ENCODE measurements around the gene GARIN5B.

GRCh38 chr19:55402509-55402908 lies 39.4 kb upstream of the GARIN5B start:
- no peak for TF ChIP-seq CTCF (conservative IDR thresholded peaks at IDR 0.05; ENCODE audit: low read depth, low read length)
- no peak for TF ChIP-seq RAD21 (IDR thresholded peaks at IDR 0.05; ENCODE audit: low read length)
- TF ChIP-seq USF2 (IDR thresholded peaks at IDR 0.05; ENCODE audit: low read depth, low read length): no peak
- TF ChIP-seq SMC3 (IDR thresholded peaks at IDR 0.05; ENCODE audit: low read depth, low read length): no peak
- no peak for TF ChIP-seq POLR2A (IDR thresholded peaks at IDR 0.05; ENCODE audit: low read depth, low read length)
- TF ChIP-seq ELK1 (IDR thresholded peaks at IDR 0.05; ENCODE audit: borderline replicate concordance, low read depth, low read length): no peak
- no peak for TF ChIP-seq CHD1 (IDR thresholded peaks at IDR 0.05; ENCODE audit: low read depth, low read length)
